ENCODE results near the gene DPH3. TPM values are rescaled to one million over a fixed set of nuclear protein-coding genes. Genes with fewer than 3 reads are reported as not detected.

DPH3 gene
- total RNA-seq, 2 donors from 2014 or later: 34.5 to 36.4 TPM

GRCh38 chr3:16254916-16255315, 9.8 kb downstream of the DPH3 start:
- Mint-ChIP-seq H3K36me3 (ENCODE audit: low read depth) (peaks cover 3% of the 10 kb centered on the region), H3K4me1 (no peaks in the 10 kb centered on the region), H3K4me3 (no peak overlapping the region), H3K27ac (no peak overlapping the region), H3K9me3 (no peaks in the 10 kb centered on the region), H3K27me3 (ENCODE audit: insufficient read depth) (no peaks in the 10 kb centered on the region)
- WGBS, 2 experiments (ENCODE audit: insufficient coverage in 1 of 2, insufficient read length in 1 of 2): 86 to 97% methylated on average over 5 of the region's 5 CpGs
- H3K4me1 ChIP-seq (ENCODE audit: control insufficient read depth, insufficient read depth, low read length): no peaks in the 10 kb centered on the region
- TF ChIP-seq CTCF (conservative IDR thresholded peaks at IDR 0.05): no peak
- no peaks in the 10 kb centered on the region for H3K27me3 ChIP-seq (ENCODE audit: control insufficient read depth, insufficient read depth, low read length, poor library complexity, severe bottlenecking)
- H3K36me3 ChIP-seq (ENCODE audit: control insufficient read depth, insufficient read depth, low read length): peaks cover 12% of the 10 kb centered on the region
- no peak overlapping the region for H3K9ac ChIP-seq (ENCODE audit: extremely low read depth, low read length, poor library complexity, severe bottlenecking)
- no peak overlapping the region for H3K4me3 ChIP-seq (ENCODE audit: low read length)
- H3K9me3 ChIP-seq (ENCODE audit: control insufficient read depth, low read length): no peaks in the 10 kb centered on the region
- no peak overlapping the region for H3K27ac ChIP-seq (ENCODE audit: low read depth, low read length)
- DNase-seq: no peak

- TF ChIP-seq CTCF (conservative IDR thresholded peaks at IDR 0.05): no peak
- DNase-seq: no peak
- no peak overlapping the region for H3K9ac ChIP-seq (ENCODE audit: extremely low read depth, low read length, poor library complexity, severe bottlenecking)
- no peaks in the 10 kb centered on the region for H3K36me3 Mint-ChIP-seq (ENCODE audit: low read depth)
- no peaks in the 10 kb centered on the region for H3K4me1 Mint-ChIP-seq
- no peak overlapping the region for H3K27ac Mint-ChIP-seq
- WGBS, 2 experiments (ENCODE audit: insufficient coverage in 1 of 2, insufficient read length in 1 of 2): 90 to 93% methylated on average over 6 to 7 of the region's 7 CpGs
- H3K36me3 ChIP-seq (ENCODE audit: control insufficient read depth, insufficient read depth, low read length): no peaks in the 10 kb centered on the region
- H3K27me3 ChIP-seq (ENCODE audit: control insufficient read depth, insufficient read depth, low read length, poor library complexity, severe bottlenecking): no peaks in the 10 kb centered on the region
- no peaks in the 10 kb centered on the region for H3K9me3 Mint-ChIP-seq
- H3K27ac ChIP-seq (ENCODE audit: low read depth, low read length): no peak overlapping the region
- no peak overlapping the region for H3K4me3 Mint-ChIP-seq
- H3K9me3 ChIP-seq (ENCODE audit: control insufficient read depth, low read length): no peaks in the 10 kb centered on the region
- no peaks in the 10 kb centered on the region for H3K27me3 Mint-ChIP-seq (ENCODE audit: insufficient read depth)
- H3K4me1 ChIP-seq (ENCODE audit: control insufficient read depth, insufficient read depth, low read length): no peaks in the 10 kb centered on the region
- no peak overlapping the region for H3K4me3 ChIP-seq (ENCODE audit: low read length)
These were observed 11.1 kb downstream of the DPH3 start for GRCh38 chr3:16253601-16254000.

- no peak overlapping the region for H3K27ac ChIP-seq (ENCODE audit: low read depth, low read length)
- no peaks in the 10 kb centered on the region for H3K9me3 Mint-ChIP-seq
- DNase-seq: no peak
- H3K9ac ChIP-seq (ENCODE audit: extremely low read depth, low read length, poor library complexity, severe bottlenecking): no peak overlapping the region
- H3K36me3 Mint-ChIP-seq (ENCODE audit: low read depth): no peaks in the 10 kb centered on the region
- no peak for TF ChIP-seq CTCF (conservative IDR thresholded peaks at IDR 0.05)
- WGBS, 2 experiments (ENCODE audit: insufficient coverage in 1 of 2, insufficient read length in 1 of 2): 91% methylated on average over 2 of the region's 2 CpGs; no CpG with 5 or more reads in 1 of the 2 experiments
- no peak overlapping the region for H3K27ac Mint-ChIP-seq
- no peaks in the 10 kb centered on the region for H3K36me3 ChIP-seq (ENCODE audit: control insufficient read depth, insufficient read depth, low read length)
- no peak overlapping the region for H3K4me3 Mint-ChIP-seq
- no peak overlapping the region for H3K4me3 ChIP-seq (ENCODE audit: low read length)
- H3K27me3 Mint-ChIP-seq (ENCODE audit: insufficient read depth): no peaks in the 10 kb centered on the region
- no peaks in the 10 kb centered on the region for H3K4me1 Mint-ChIP-seq
- H3K27me3 ChIP-seq (ENCODE audit: control insufficient read depth, insufficient read depth, low read length, poor library complexity, severe bottlenecking): no peaks in the 10 kb centered on the region
- no peaks in the 10 kb centered on the region for H3K4me1 ChIP-seq (ENCODE audit: control insufficient read depth, insufficient read depth, low read length)
- H3K9me3 ChIP-seq (ENCODE audit: control insufficient read depth, low read length): no peaks in the 10 kb centered on the region
These were observed 11.8 kb downstream of the DPH3 start for GRCh38 chr3:16252988-16253387.

All from endodermal cell (in vitro differentiated cells).